Measurements from ENCODE around the gene DMD.
A peak's percentile ranks its signal among the peaks of the same experiment; 100 is the strongest.

DMD gene

GRCh38 chrX:31209005-31209628, 2002.2 kb downstream of the DMD start:
- TF ChIP-seq, protein P1, sequence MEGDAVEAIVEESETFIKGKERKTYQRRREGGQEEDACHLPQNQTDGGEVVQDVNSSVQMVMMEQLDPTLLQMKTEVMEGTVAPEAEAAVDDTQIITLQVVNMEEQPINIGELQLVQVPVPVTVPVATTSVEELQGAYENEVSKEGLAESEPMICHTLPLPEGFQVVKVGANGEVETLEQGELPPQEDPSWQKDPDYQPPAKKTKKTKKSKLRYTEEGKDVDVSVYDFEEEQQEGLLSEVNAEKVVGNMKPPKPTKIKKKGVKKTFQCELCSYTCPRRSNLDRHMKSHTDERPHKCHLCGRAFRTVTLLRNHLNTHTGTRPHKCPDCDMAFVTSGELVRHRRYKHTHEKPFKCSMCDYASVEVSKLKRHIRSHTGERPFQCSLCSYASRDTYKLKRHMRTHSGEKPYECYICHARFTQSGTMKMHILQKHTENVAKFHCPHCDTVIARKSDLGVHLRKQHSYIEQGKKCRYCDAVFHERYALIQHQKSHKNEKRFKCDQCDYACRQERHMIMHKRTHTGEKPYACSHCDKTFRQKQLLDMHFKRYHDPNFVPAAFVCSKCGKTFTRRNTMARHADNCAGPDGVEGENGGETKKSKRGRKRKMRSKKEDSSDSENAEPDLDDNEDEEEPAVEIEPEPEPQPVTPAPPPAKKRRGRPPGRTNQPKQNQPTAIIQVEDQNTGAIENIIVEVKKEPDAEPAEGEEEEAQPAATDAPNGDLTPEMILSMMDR (IDR thresholded peaks at IDR 0.05; ENCODE audit: low read depth, low read length) = no peak
- no peak for TF ChIP-seq EZH2phosphoT487 (IDR thresholded peaks at IDR 0.05; ENCODE audit: low read depth)
- H3K27me3 ChIP-seq (ENCODE audit: low read depth, low read length) = no peaks in the 10 kb centered on the region
- peaks cover 42% of the 10 kb centered on the region for H3K36me3 ChIP-seq (replicated peaks; ENCODE audit: low read depth, low read length)
- peaks cover 14% of the 10 kb centered on the region for H3K4me1 ChIP-seq (ENCODE audit: low read length)
- no peak overlapping the region for H3K4me2 ChIP-seq (ENCODE audit: low read length)
- H2AFZ ChIP-seq (ENCODE audit: low read depth, low read length) = no peak overlapping the region
- H4K20me1 ChIP-seq (ENCODE audit: insufficient read depth, low read length) = no peaks in the 10 kb centered on the region; the same call in 1 of the 2 replicates
- no peaks in the 10 kb centered on the region for H3K9me3 ChIP-seq (ENCODE audit: insufficient read depth, low read length)
- no peak overlapping the region for H3K4me3 ChIP-seq (ENCODE audit: low read length)
- H3K27ac ChIP-seq (ENCODE audit: low read length) = no peak overlapping the region
- H3K9ac ChIP-seq (ENCODE audit: low read length) = no peak overlapping the region
- peaks cover 36% of the 10 kb centered on the region for H3K79me2 ChIP-seq (ENCODE audit: low read length)

DNA sequence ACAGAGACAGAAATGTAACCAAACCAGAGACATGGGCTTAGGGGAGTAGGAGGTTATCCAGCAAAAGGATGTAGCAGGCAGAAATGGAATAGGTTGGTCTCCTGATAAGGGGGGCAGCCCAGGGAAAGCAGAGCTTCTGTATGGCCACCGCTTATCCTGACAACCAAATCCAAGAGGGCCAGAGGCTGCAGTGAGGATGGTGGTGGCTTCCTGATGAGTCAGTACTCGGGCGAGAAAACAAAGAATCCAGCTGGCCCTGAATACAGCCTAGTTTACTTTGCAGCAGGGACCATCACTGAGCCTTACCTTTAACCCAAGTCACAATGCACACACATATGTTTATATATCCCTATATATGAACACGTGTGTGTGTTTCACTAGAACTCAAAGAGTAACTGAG, 2009.8 kb downstream of the DMD start:
- Histone ChIP-seq H3K79me2 (ENCODE audit: low read length) (no peaks in the 10 kb centered on the region), H3K27ac (ENCODE audit: low read length) (no peak overlapping the region), H3K4me2 (ENCODE audit: low read length) (no peak overlapping the region), H3K9ac (ENCODE audit: low read length) (no peak overlapping the region), H3K36me3 (replicated peaks; ENCODE audit: low read depth, low read length) (peaks cover 57% of the 10 kb centered on the region), H3K9me3 (ENCODE audit: insufficient read depth, low read length) (no peaks in the 10 kb centered on the region), H4K20me1 (ENCODE audit: insufficient read depth, low read length) (no peaks in the 10 kb centered on the region), H3K27me3 (ENCODE audit: low read depth, low read length) (no peaks in the 10 kb centered on the region), H3K4me3 (ENCODE audit: low read length) (no peak overlapping the region), H3K4me1 (ENCODE audit: low read length) (peaks cover 14% of the 10 kb centered on the region), H2AFZ (ENCODE audit: low read depth, low read length) (no peak overlapping the region)
- no peak for TF ChIP-seq EZH2phosphoT487 (IDR thresholded peaks at IDR 0.05; ENCODE audit: low read depth)
- TF ChIP-seq, protein P1 (IDR thresholded peaks at IDR 0.05; ENCODE audit: low read depth, low read length) = no peak

GRCh38 chrX:31200430-31200829, 2010.9 kb downstream of the DMD start:
- H4K20me1 ChIP-seq (ENCODE audit: insufficient read depth, low read length) = no peaks in the 10 kb centered on the region
- H3K27me3 ChIP-seq (ENCODE audit: low read depth, low read length) = no peaks in the 10 kb centered on the region
- no peak overlapping the region for H3K4me3 ChIP-seq (ENCODE audit: low read length)
- H3K79me2 ChIP-seq (ENCODE audit: low read length) = no peaks in the 10 kb centered on the region
- H3K36me3 ChIP-seq (replicated peaks; ENCODE audit: low read depth, low read length) = peaks cover 51% of the 10 kb centered on the region
- H3K9me3 ChIP-seq (ENCODE audit: insufficient read depth, low read length) = no peaks in the 10 kb centered on the region
- H2AFZ ChIP-seq (ENCODE audit: low read depth, low read length) = no peak overlapping the region
- H3K4me2 ChIP-seq (ENCODE audit: low read length) = peak overlapping the region; percentile 31
- H3K9ac ChIP-seq (ENCODE audit: low read length) = no peak overlapping the region
- H3K4me1 ChIP-seq (ENCODE audit: low read length) = peaks cover 14% of the 10 kb centered on the region
- no peak for TF ChIP-seq EZH2phosphoT487 (IDR thresholded peaks at IDR 0.05; ENCODE audit: low read depth)
- TF ChIP-seq, protein P1 (IDR thresholded peaks at IDR 0.05; ENCODE audit: low read depth, low read length) = no peak
- H3K27ac ChIP-seq (ENCODE audit: low read length) = 0 out of 2 replicates have a peak overlapping the region, but pooled peaks have one; percentile 11

- peaks cover 53% of the 10 kb centered on the region for H3K36me3 ChIP-seq (replicated peaks; ENCODE audit: low read depth, low read length)
- no peak overlapping the region for H2AFZ ChIP-seq (ENCODE audit: low read depth, low read length)
- H4K20me1 ChIP-seq (ENCODE audit: insufficient read depth, low read length) = no peaks in the 10 kb centered on the region
- H3K4me3 ChIP-seq (ENCODE audit: low read length) = no peak overlapping the region
- no peaks in the 10 kb centered on the region for H3K9me3 ChIP-seq (ENCODE audit: insufficient read depth, low read length)
- TF ChIP-seq, protein P1 (IDR thresholded peaks at IDR 0.05; ENCODE audit: low read depth, low read length) = no peak
- TF ChIP-seq EZH2phosphoT487 (IDR thresholded peaks at IDR 0.05; ENCODE audit: low read depth) = no peak
- no peaks in the 10 kb centered on the region for H3K27me3 ChIP-seq (ENCODE audit: low read depth, low read length)
- H3K79me2 ChIP-seq (ENCODE audit: low read length) = no peaks in the 10 kb centered on the region
- no peak overlapping the region for H3K27ac ChIP-seq (ENCODE audit: low read length)
- H3K4me1 ChIP-seq (ENCODE audit: low read length) = peaks cover 14% of the 10 kb centered on the region
- H3K9ac ChIP-seq (ENCODE audit: low read length) = no peak overlapping the region
- H3K4me2 ChIP-seq (ENCODE audit: low read length) = no peak overlapping the region
Observed at GRCh38 chrX:31199840-31200114, 2011.6 kb downstream of the DMD start.

All from OCI-LY3 (cell line).